DOHH2 (cell line): ENCODE results near the gene PRKCZ.

Experiments
- H3F3A ChIP-seq: fragments of 200-600 bp; sonication (generic), shearing (Covaris generic); 2 replicates; pipeline ENCODE4 v1.6.0; 2016; ENCODE audit warnings: antibody characterized with exemption, mild to moderate bottlenecking; ENCODE audit not compliant: control insufficient read depth, insufficient read depth
- H3K27ac ChIP-seq: fragments of 200-600 bp; sonication (generic); 2 replicates; pipeline ENCODE4 v1.5.1; 2014; ENCODE audit warnings: low read depth, mild to moderate bottlenecking, low read length, moderate library complexity
- H3K27me3 ChIP-seq: fragments of 200-600 bp; sonication (generic); 2 replicates; pipeline ENCODE4 v1.6.1; 2014; ENCODE audit warnings: mild to moderate bottlenecking, low read length, mixed read lengths; ENCODE audit not compliant: control insufficient read depth
- H3K36me3 ChIP-seq: fragments of 200-600 bp; sonication (generic); 2 replicates; pipeline ENCODE4 v1.6.1; 2014; ENCODE audit warnings: mild to moderate bottlenecking, low read length, moderate library complexity, mixed read lengths; ENCODE audit not compliant: control insufficient read depth
- H3K4me1 ChIP-seq: fragments of 200-600 bp; sonication (generic); 2 replicates; pipeline ENCODE4 v1.6.1; 2014; ENCODE audit warnings: mild to moderate bottlenecking, low read length, mixed read lengths; ENCODE audit not compliant: control insufficient read depth
- H3K4me2 ChIP-seq: fragments of 200-600 bp; sonication (generic); 2 replicates; pipeline ENCODE4 v1.6.0; 2014; ENCODE audit warnings: mild to moderate bottlenecking, low read length, moderate library complexity
- H3K4me3 ChIP-seq: fragments of 200-600 bp; sonication (generic); 2 replicates; pipeline ENCODE4 v1.5.1; 2014; ENCODE audit warnings: mild to moderate bottlenecking, low read length, mixed read lengths
- H3K79me2 ChIP-seq: fragments of 200-600 bp; sonication (generic); 2 replicates; pipeline ENCODE4 v1.6.1; 2014; ENCODE audit warnings: mild to moderate bottlenecking, low read length, mixed read lengths; ENCODE audit not compliant: control insufficient read depth
- H3K9me2 ChIP-seq: fragments of 200-600 bp; sonication (generic); replicated peaks from 2 replicates; pipeline ENCODE4 v1.6.1; 2014; ENCODE audit warnings: mild to moderate bottlenecking, low read length, mixed read lengths; ENCODE audit not compliant: control insufficient read depth
- H3K9me3 ChIP-seq: fragments of 200-600 bp; sonication (generic); 2 replicates; pipeline ENCODE4 v1.6.1; 2014; ENCODE audit warnings: antibody characterized with exemption, low read length, mixed read lengths; ENCODE audit not compliant: control insufficient read depth, insufficient read depth
- H4K20me1 ChIP-seq: fragments of 200-600 bp; sonication (generic); 2 replicates; pipeline ENCODE4 v1.6.0; 2014; ENCODE audit warnings: low read depth, mild to moderate bottlenecking, antibody characterized with exemption, low read length, moderate library complexity; ENCODE audit not compliant: control insufficient read depth, insufficient read depth
- EZH2phosphoT487 ChIP-seq: fragments of 200-600 bp; sonication (generic); IDR thresholded peaks from 2 replicates; pipeline ENCODE4 v1.6.1; 2017; ENCODE audit warnings: borderline replicate concordance, mild to moderate bottlenecking, antibody characterized with exemption, low read length, moderate library complexity, mixed read lengths
- TF ChIP-seq, protein P1 (sequence below): fragments of 200-600 bp; sonication (generic); IDR thresholded peaks from one replicate; pipeline ENCODE4 v1.5.1; 2014; ENCODE audit warnings: antibody characterized with exemption, mild to moderate bottlenecking, low read depth, low read length; ENCODE audit not compliant: poor library complexity, severe bottlenecking

Gene PRKCZ

DNA sequence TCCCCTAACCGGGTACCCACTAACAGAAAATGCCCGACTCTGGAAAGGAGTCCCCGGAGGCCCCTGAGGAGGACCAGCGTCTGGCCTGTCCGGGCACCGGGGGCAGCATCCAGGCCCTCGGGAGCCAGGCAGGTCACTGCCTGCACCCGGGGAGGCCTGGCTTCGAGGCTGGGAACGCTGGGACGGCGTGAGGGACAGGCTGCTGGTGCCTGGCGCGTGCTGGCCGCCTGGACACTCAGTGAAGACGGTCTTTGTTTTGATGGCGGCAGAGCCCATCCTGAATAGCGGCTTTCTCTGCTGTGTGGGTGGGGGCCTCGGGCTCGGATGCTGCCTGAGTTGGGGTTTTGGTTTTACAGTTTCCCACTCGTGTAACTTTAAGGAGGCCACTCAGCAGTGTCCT, 37.6 kb downstream of the PRKCZ start:
- Histone ChIP-seq H3K27ac (no peak overlapping the region), H3K9me2 (no peaks in the 10 kb centered on the region), H3K4me2 (no peak overlapping the region), H3K79me2 (no peaks in the 10 kb centered on the region), H3K36me3 (no peaks in the 10 kb centered on the region), H3K27me3 (no peaks in the 10 kb centered on the region), H3K9me3 (no peaks in the 10 kb centered on the region), H4K20me1 (no peaks in the 10 kb centered on the region), H3K4me3 (no peak overlapping the region), H3F3A (no peaks in the 10 kb centered on the region), H3K4me1 (no peaks in the 10 kb centered on the region)
- TF ChIP-seq, protein P1, sequence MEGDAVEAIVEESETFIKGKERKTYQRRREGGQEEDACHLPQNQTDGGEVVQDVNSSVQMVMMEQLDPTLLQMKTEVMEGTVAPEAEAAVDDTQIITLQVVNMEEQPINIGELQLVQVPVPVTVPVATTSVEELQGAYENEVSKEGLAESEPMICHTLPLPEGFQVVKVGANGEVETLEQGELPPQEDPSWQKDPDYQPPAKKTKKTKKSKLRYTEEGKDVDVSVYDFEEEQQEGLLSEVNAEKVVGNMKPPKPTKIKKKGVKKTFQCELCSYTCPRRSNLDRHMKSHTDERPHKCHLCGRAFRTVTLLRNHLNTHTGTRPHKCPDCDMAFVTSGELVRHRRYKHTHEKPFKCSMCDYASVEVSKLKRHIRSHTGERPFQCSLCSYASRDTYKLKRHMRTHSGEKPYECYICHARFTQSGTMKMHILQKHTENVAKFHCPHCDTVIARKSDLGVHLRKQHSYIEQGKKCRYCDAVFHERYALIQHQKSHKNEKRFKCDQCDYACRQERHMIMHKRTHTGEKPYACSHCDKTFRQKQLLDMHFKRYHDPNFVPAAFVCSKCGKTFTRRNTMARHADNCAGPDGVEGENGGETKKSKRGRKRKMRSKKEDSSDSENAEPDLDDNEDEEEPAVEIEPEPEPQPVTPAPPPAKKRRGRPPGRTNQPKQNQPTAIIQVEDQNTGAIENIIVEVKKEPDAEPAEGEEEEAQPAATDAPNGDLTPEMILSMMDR: no peak
- TF ChIP-seq EZH2phosphoT487: no peak

DNA sequence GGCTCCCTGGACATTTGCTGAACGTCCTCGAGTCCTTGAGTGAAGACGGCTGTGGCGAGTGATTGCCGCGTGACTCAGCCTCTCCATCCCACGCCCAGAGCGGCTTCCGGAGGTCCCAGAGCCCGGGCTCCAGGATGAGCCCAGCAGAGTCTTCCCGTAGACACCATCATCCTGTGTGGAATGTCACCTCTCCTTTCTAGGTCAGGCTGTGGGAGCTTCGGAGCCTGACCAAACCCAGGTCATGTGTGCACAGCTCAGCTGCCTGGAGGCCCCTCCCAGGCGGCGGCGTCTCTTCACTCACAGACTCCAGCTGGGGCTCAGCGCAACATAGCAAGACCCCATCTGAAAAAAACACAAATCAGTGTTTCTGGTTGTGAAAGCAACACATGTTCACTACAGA, 38.2 kb downstream of the PRKCZ start:
- H3K4me3 ChIP-seq: no peak overlapping the region
- no peaks in the 10 kb centered on the region for H3F3A ChIP-seq
- H3K9me3 ChIP-seq: no peaks in the 10 kb centered on the region
- H3K36me3 ChIP-seq: no peaks in the 10 kb centered on the region
- no peaks in the 10 kb centered on the region for H4K20me1 ChIP-seq
- H3K4me2 ChIP-seq: no peak overlapping the region
- no peaks in the 10 kb centered on the region for H3K9me2 ChIP-seq
- H3K79me2 ChIP-seq: no peaks in the 10 kb centered on the region
- H3K27ac ChIP-seq: no peak overlapping the region
- H3K27me3 ChIP-seq: no peaks in the 10 kb centered on the region
- H3K4me1 ChIP-seq: no peaks in the 10 kb centered on the region
- no peak for TF ChIP-seq EZH2phosphoT487
- TF ChIP-seq, protein P1: no peak

DNA sequence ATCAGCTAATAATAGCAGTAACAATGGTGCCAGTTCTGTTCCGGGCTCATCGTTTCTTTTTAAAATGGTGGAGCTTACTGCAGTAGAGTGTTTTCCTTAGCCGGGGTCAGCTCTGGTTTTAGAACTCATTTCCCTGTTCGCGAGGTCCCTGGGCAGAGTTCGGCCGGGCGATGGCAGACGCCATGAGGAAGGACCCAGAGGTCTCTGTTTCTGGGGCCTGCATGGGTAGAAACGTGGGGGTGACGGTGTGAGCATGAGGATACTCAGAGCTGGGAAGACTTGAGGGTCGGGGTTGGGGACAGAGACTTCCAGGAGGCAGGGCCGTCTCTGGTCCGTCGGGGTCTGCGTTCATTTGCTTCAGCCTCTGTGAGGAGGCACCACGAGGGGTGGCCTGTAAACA, 38.8 kb downstream of the PRKCZ start:
- H3K9me2 ChIP-seq: no peaks in the 10 kb centered on the region
- no peaks in the 10 kb centered on the region for H3K79me2 ChIP-seq
- TF ChIP-seq, protein P1: no peak
- no peak for TF ChIP-seq EZH2phosphoT487
- no peaks in the 10 kb centered on the region for H4K20me1 ChIP-seq
- H3K27me3 ChIP-seq: no peaks in the 10 kb centered on the region
- no peaks in the 10 kb centered on the region for H3K4me1 ChIP-seq
- H3K9me3 ChIP-seq: no peaks in the 10 kb centered on the region
- H3K4me2 ChIP-seq: no peak overlapping the region
- H3F3A ChIP-seq: no peaks in the 10 kb centered on the region
- no peak overlapping the region for H3K27ac ChIP-seq
- H3K36me3 ChIP-seq: no peaks in the 10 kb centered on the region
- H3K4me3 ChIP-seq: no peak overlapping the region
